Activated B cell treated with CpG ODN at 0.5 μM for 24 hours (primary cell): ENCODE measurements around the gene ATP11B. TPM values are rescaled to one million over a fixed set of nuclear protein-coding genes. Genes with fewer than 3 reads are reported as not detected.

ENCODE experiments used
- ATAC-seq: fragments of 200-7000 bp; cut with Tn5 transposase; one replicate; pipeline ENCODE4 v1.10.0; 2021; ENCODE audit warnings: low read depth, mild to moderate bottlenecking, moderate library complexity
- CTCF ChIA-PET: fragments of 350-600 bp; sonication (Branson Sonifier 250); formaldehyde crosslinking; loops from one replicate; lab custom pipeline; 2021; ENCODE audit warnings: antibody characterized with exemption; lab: Charles Lee
- POLR2A ChIA-PET: fragments of 350-600 bp; sonication (Branson Sonifier 250); formaldehyde crosslinking; loops from one replicate; lab custom pipeline; 2021; ENCODE audit warnings: antibody characterized with exemption; lab: Charles Lee
- DNase-seq: peaks from one replicate; pipeline ENCODE4 v3.0.0; 2022
- H3K27ac Mint-ChIP-seq: one replicate; pipeline ENCODE4 v1.8.0; 2020; ENCODE audit warnings: mixed read lengths
- H3K27me3 Mint-ChIP-seq: one replicate; pipeline ENCODE4 v1.8.0; 2021; ENCODE audit warnings: mixed read lengths
- H3K36me3 Mint-ChIP-seq: one replicate; pipeline ENCODE4 v1.8.0; 2021; ENCODE audit warnings: low read depth, mixed read lengths
- H3K4me1 Mint-ChIP-seq: one replicate; pipeline ENCODE4 v1.8.0; 2021; ENCODE audit warnings: mixed read lengths
- H3K4me3 Mint-ChIP-seq: one replicate; pipeline ENCODE4 v1.8.0; 2020; ENCODE audit warnings: mild to moderate bottlenecking, mixed read lengths
- H3K9me3 Mint-ChIP-seq: one replicate; pipeline ENCODE4 v1.8.0; 2020; ENCODE audit warnings: mixed read lengths
- CTCF ChIP-seq: fragments of 200-600 bp; IDR thresholded peaks from one replicate; pipeline ENCODE4 v1.8.0; 2022; ENCODE audit warnings: antibody characterized with exemption, mild to moderate bottlenecking
- intact Hi-C: fragments of 100-400 bp; cut with micrococcal nuclease; formaldehyde crosslinking; loops from one replicate; pipeline ENCODE4 v1.15.1; 2024
- total RNA-seq: library from RNA; stranded (reverse); gene quantifications from 2 replicates; pipeline ENCODE4 v1.2.3, GENCODE V29; 2022

The ATP11B gene
- total RNA-seq, 1 donor from 2014 or later: 93.3 TPM

DNA sequence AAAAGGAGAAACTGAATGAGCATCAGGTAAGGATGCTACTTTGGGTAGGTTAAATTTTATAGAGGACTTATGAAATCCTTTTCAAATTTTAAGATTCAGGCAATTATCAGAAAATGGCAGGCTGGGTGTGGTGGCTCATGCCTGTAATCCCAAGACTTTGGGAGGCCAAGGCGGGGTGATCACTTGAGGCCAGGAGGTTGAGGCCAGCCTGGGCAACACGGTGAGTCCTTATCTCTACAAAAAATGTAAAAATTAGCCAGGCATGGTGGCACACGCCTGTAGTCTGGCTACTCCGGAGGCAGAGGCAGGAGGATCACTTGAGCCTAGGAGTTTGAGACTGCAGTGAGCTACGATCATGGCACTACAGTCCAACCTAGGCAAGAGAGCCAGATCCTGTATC, 163.9 kb downstream of the ATP11B start:
- CTCF ChIA-PET: no interaction called here

DNA sequence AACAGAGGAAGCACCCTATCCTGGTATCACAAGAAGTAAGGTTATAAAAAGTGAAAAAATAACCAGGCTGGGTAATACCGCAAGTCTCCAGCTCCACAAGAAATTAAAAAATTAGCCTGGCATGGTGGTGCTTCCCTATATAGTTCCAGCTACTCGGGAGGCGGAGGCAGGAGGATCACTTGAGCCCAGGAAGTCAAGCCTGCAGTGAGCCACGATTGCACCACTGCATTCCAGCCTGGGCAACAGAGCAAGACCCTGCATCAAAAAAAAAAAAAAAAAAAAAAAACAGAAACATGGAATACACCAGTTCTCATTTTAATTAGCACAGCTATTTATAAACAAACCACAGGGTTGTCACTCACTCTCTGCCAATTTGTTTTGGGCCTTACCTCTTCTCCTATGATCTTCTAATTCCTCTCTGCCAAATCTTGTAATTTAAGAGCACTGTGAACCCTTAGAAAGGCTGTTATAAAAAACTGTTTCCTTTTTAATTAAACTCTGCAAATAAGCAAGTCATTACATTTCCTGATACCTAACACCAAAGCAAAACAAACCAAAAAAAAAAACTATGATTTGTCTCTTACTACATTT, 164.5 kb downstream of the ATP11B start:
- ATAC-seq (no peak), DNase-seq (no peak)
- no peaks in the 10 kb centered on the region for H3K27me3 Mint-ChIP-seq
- CTCF ChIA-PET: no interaction called here
- H3K27ac Mint-ChIP-seq: no peak overlapping the region
- H3K36me3 Mint-ChIP-seq: peaks cover 57% of the 10 kb centered on the region
- POLR2A ChIA-PET: no interaction called here
- intact Hi-C loops: no loop called here
- H3K4me1 Mint-ChIP-seq: peaks cover 3% of the 10 kb centered on the region
- no peak overlapping the region for H3K4me3 Mint-ChIP-seq
- TF ChIP-seq CTCF: no peak
- no peaks in the 10 kb centered on the region for H3K9me3 Mint-ChIP-seq

More for the DNA sequence above, 163.9 kb downstream of the ATP11B start:
- intact Hi-C loops: no loop called here
- H3K4me3 Mint-ChIP-seq: no peak overlapping the region
- DNase-seq (no peak), ATAC-seq (no peak)
- no peaks in the 10 kb centered on the region for H3K27me3 Mint-ChIP-seq
- no peaks in the 10 kb centered on the region for H3K9me3 Mint-ChIP-seq
- H3K4me1 Mint-ChIP-seq: peaks cover 3% of the 10 kb centered on the region
- POLR2A ChIA-PET: no interaction called here
- peaks cover 57% of the 10 kb centered on the region for H3K36me3 Mint-ChIP-seq
- no peak for TF ChIP-seq CTCF
- no peak overlapping the region for H3K27ac Mint-ChIP-seq

- ATAC-seq: no peak
- Mint-ChIP-seq H3K27ac (no peak overlapping the region), H3K27me3 (no peaks in the 10 kb centered on the region), H3K36me3 (peaks cover 63% of the 10 kb centered on the region), H3K4me3 (no peak overlapping the region), H3K4me1 (peaks cover 3% of the 10 kb centered on the region), H3K9me3 (no peaks in the 10 kb centered on the region)
- ChIA-PET POLR2A (no interaction called here), CTCF (no interaction called here)
- no peak for DNase-seq
- intact Hi-C loops: no loop called here
- no peak for TF ChIP-seq CTCF
These were observed 166.4 kb downstream of the ATP11B start for GRCh38 chr3:182959474-182960350.

DNA sequence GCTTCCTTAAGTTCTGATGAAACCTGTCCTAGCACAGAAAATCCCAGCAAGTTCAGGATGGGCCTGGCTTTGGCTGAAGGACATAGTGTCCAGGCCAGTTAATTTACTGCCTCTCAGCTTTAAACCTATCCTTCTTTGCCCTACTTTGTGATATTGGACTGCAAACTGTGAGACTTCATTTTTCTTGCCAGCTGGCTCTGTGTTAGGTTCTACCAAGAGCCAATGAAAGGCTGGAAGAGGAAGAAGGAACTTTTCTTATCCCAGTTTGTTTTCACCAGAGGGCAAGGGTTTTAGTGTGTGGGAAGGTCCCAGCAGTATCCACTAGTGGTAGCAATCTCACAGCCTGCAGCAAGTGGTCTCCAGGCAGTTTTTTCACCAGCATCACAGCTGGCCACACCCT, 168.9 kb downstream of the ATP11B start:
- CTCF ChIA-PET: no interaction called here
- intact Hi-C loops: no loop called here
- Mint-ChIP-seq H3K4me3 (no peak overlapping the region), H3K4me1 (peaks cover 14% of the 10 kb centered on the region), H3K27me3 (no peaks in the 10 kb centered on the region), H3K9me3 (no peaks in the 10 kb centered on the region), H3K36me3 (peaks cover 59% of the 10 kb centered on the region), H3K27ac (no peak overlapping the region)
- ATAC-seq (no peak), DNase-seq (no peak)
- no peak for TF ChIP-seq CTCF
- POLR2A ChIA-PET: interaction anchor here (1.3 to 1.4 kb wide), 2 partner anchors 19 to 136 kb away, joined by 3 read pairs; no protein-coding TSS in a partner anchor

- DNase-seq (no peak), ATAC-seq (no peak)
- no peak overlapping the region for H3K4me3 Mint-ChIP-seq
- no peak overlapping the region for H3K27ac Mint-ChIP-seq
- CTCF ChIA-PET: no interaction called here
- peaks cover 31% of the 10 kb centered on the region for H3K4me1 Mint-ChIP-seq
- POLR2A ChIA-PET: no interaction called here
- intact Hi-C loops: no loop called here
- H3K9me3 Mint-ChIP-seq: no peaks in the 10 kb centered on the region
- no peak for TF ChIP-seq CTCF
- peaks cover 48% of the 10 kb centered on the region for H3K36me3 Mint-ChIP-seq
- no peaks in the 10 kb centered on the region for H3K27me3 Mint-ChIP-seq
These were observed 170.9 kb downstream of the ATP11B start for GRCh38 chr3:182964179-182964578.
